T-helper 2 cell treated with Interferon-gamma antibody and Interleukin-4, amounts not matched to agents 5 μg/mL and 100 μg/mL, for 36 hours (primary cell): ENCODE results near the gene LMBRD1.
"Not testable (repeated sequence)": the region's sequence is repeated elsewhere in the genome, so short reads cannot be mapped to it uniquely, and the experiment has no call there.

Experiments used
- DNase-seq: peaks from one replicate; pipeline ENCODE4 v3.0.0; 2021; ENCODE audit warnings: low spot score
- H3K27ac Mint-ChIP-seq: one replicate; pipeline ENCODE4 v1.8.0; 2021; ENCODE audit warnings: mild to moderate bottlenecking, mixed read lengths
- H3K27me3 Mint-ChIP-seq: one replicate; pipeline ENCODE4 v1.8.0; 2021; ENCODE audit warnings: low read depth, mixed read lengths
- H3K36me3 Mint-ChIP-seq: one replicate; pipeline ENCODE4 v1.8.0; 2021; ENCODE audit warnings: low read depth, mixed read lengths
- H3K4me1 Mint-ChIP-seq: one replicate; pipeline ENCODE4 v1.8.0; 2021; ENCODE audit warnings: low read depth, mixed read lengths
- H3K4me3 Mint-ChIP-seq: one replicate; pipeline ENCODE4 v1.8.0; 2022; ENCODE audit warnings: mild to moderate bottlenecking, moderate library complexity, mixed read lengths
- H3K9me3 Mint-ChIP-seq: one replicate; pipeline ENCODE4 v1.8.0; 2021; ENCODE audit warnings: mixed read lengths

LMBRD1 gene

DNA sequence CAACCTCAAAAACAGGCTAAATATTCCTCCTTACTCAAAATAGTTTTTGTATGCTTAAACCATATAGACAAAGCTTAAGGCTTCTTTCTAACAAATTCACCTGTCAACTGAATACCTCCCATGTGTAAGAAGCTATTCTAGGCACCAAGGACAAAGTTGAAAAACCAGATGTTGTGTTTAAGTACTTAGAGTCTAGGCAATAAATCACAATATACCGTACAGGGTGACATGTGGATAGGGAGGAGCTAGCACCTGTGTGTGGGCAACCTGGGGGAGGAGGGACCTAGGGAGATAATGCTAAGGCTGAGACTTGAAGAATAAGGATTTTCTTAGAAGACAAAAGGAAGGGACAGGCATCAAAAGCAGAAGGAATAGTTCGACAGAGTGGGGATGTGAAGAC, 123.5 kb downstream of the LMBRD1 start:
- no peaks in the 10 kb centered on the region for H3K27me3 Mint-ChIP-seq
- no peak overlapping the region for H3K27ac Mint-ChIP-seq
- H3K4me1 Mint-ChIP-seq, result peaks cover 1% of the 10 kb centered on the region
- H3K9me3 Mint-ChIP-seq, result no peaks in the 10 kb centered on the region
- DNase-seq, result no peak
- H3K4me3 Mint-ChIP-seq, result no peak overlapping the region
- H3K36me3 Mint-ChIP-seq, result peaks cover 21% of the 10 kb centered on the region

DNA sequence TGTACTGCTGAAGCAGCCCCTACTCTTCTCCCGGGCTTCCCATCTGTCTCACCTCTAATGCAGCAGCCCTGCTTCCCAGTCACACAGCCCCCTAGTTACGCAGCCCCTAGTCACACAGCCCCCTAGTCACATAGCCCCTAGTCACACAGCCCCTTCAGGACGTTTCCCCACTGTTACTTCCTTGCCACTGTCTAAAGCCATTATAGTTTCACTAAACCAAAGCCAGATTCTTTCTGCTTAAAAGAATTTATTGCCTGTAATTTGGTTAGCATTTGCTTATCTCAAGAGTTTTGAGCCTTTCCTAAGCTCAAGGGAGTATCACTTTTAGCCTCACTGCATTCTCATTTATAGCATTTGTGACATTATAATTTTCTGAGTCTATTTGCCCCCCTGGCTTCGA, 127.9 kb downstream of the LMBRD1 start:
- Mint-ChIP-seq H3K27me3 (peaks cover 2% of the 10 kb centered on the region), H3K36me3 (peaks cover 11% of the 10 kb centered on the region)

DNA sequence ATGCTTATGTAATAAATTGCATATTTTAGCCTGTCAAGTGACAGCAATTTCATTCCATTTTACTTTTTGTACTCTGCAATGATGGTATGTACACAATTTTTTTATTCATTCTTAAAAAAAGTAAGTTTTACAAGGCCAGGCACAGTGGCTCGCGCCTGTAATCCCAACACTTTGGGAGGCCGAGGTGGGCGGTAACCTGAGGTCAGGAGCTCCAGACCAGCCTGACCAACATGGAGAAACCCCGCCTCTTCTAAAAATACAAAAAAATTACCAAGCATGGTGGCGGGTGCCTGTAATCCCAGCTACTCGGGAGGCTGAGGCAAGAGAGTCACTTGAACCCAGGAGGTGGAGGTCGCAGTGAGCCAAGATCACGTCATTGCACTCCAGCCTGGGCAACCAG, 130.0 kb downstream of the LMBRD1 start:
- not testable (repeated sequence) for H3K4me1 Mint-ChIP-seq, H3K27me3 Mint-ChIP-seq, H3K36me3 Mint-ChIP-seq, H3K27ac Mint-ChIP-seq, H3K9me3 Mint-ChIP-seq, H3K4me3 Mint-ChIP-seq, DNase-seq

More for the DNA sequence above, 127.9 kb downstream of the LMBRD1 start:
- no peaks in the 10 kb centered on the region for H3K9me3 Mint-ChIP-seq
- no peak overlapping the region for H3K4me3 Mint-ChIP-seq
- no peak overlapping the region for H3K27ac Mint-ChIP-seq
- DNase-seq, result no peak
- peaks cover 1% of the 10 kb centered on the region for H3K4me1 Mint-ChIP-seq

DNA sequence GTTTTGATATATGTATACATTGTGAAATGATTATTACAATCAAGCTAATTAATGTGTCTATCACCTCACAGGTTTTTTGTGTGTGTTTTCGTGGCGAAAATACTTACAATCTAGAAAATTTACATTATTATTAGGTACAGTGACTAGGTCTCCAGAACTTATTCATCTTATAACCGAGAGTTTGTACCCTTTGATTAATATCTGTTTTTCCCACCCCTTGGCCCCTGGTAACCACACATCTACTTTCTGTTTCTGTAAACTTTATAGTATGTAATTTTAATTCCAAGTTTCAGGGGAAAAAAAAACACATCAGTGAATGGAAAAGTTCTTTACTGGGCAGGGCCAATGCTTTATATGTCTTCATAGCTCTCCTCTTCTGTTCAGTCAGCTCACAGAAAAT, 131.4 kb downstream of the LMBRD1 start:
- H3K27me3 Mint-ChIP-seq, result peaks cover 5% of the 10 kb centered on the region
- no peak overlapping the region for H3K4me3 Mint-ChIP-seq
- no peaks in the 10 kb centered on the region for H3K9me3 Mint-ChIP-seq
- no peak for DNase-seq
- no peak overlapping the region for H3K27ac Mint-ChIP-seq
- H3K4me1 Mint-ChIP-seq, result peaks cover 1% of the 10 kb centered on the region
- H3K36me3 Mint-ChIP-seq, result no peaks in the 10 kb centered on the region

DNA sequence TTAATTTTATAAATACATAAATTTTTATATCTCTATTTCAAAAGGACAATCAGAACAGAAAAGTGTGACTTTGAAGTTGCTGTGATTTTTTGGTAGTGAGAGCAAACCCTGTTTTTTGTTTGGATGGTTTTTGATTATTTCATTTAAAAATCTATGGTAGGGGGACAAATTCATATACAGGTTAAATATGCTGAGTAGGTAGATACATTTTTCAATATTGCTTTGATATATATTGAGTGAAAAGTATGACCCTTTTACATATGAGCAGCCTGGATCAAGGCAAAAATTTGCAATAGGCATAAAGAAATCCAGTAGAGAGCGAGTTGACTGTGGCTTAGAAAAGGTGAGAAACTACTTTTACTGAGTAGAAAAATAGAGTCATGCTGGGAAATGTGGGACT, 132.3 kb downstream of the LMBRD1 start:
- Mint-ChIP-seq H3K4me3 (no peak overlapping the region), H3K4me1 (peaks cover 1% of the 10 kb centered on the region), H3K27ac (no peak overlapping the region), H3K9me3 (peaks cover 1% of the 10 kb centered on the region), H3K36me3 (no peaks in the 10 kb centered on the region), H3K27me3 (peaks cover 10% of the 10 kb centered on the region)
- no peak for DNase-seq

DNA sequence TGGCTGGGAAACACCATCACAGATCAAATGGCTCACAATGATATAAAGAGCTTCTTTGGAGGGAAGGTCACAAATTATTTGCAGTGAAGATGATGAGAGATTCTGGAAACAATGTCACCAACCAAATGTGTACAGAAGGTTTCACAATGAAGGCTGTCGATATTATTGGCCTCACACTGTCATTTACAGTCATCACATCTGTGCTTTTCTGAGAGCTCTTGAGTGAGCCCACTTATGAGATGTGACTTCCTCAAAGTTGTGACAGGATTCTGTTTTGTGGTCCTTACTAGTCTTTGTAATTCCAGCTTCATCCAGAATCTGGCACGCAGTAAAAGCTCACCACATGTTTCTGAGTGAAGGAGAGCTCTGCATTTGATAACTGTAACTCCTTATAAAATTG, 133.6 kb downstream of the LMBRD1 start:
- H3K27me3 Mint-ChIP-seq, result peaks cover 10% of the 10 kb centered on the region
- H3K9me3 Mint-ChIP-seq, result peaks cover 7% of the 10 kb centered on the region
- H3K36me3 Mint-ChIP-seq, result no peaks in the 10 kb centered on the region
- no peak overlapping the region for H3K27ac Mint-ChIP-seq
- no peaks in the 10 kb centered on the region for H3K4me1 Mint-ChIP-seq
- DNase-seq, result no peak
- no peak overlapping the region for H3K4me3 Mint-ChIP-seq

DNA sequence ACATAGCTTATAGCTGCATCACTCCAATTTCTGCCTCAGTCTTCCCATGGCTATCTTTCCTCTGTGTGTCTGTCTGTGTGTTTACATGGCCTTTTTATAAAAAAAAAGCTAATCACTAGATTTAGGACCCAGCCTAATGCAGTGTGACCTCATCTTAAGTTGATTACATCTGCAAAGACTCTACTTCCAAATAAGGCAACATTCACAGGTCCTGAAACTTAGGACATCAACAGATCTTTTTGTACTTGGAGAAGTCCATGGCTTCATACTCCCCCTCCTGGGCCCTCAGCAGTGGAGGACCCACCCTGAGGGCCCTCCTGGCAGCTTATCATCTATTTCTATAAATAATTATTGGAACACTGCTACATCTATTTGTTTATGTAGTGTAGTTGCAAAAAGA, 146.1 kb downstream of the LMBRD1 start:
- Mint-ChIP-seq H3K4me1 (no peaks in the 10 kb centered on the region), H3K27ac (no peak overlapping the region), H3K36me3 (no peaks in the 10 kb centered on the region), H3K27me3 (no peaks in the 10 kb centered on the region), H3K9me3 (no peaks in the 10 kb centered on the region), H3K4me3 (no peak overlapping the region)
- DNase-seq, result no peak

DNA sequence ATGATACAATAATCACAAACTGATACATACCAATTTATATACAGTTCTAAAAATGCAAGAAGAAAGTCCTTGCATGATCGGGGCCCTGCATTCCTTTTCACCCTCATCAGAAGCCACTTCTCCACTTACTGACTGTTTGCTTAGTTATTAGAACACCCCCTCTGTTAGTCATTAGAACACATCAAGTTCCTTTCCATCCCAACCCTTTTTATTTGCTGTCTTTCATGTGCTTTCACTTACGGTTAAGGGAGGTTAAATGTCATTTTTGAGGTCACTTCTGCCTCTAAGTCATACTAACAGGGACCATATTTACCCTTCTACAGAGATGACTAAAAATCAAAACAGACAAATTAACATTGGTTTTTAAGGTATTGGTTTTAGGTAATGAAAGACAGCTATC, 149.1 kb downstream of the LMBRD1 start:
- H3K36me3 Mint-ChIP-seq, result no peaks in the 10 kb centered on the region
- no peaks in the 10 kb centered on the region for H3K9me3 Mint-ChIP-seq
- H3K4me1 Mint-ChIP-seq, result no peaks in the 10 kb centered on the region
- no peak overlapping the region for H3K27ac Mint-ChIP-seq
- H3K4me3 Mint-ChIP-seq, result no peak overlapping the region
- H3K27me3 Mint-ChIP-seq, result no peaks in the 10 kb centered on the region
- no peak for DNase-seq

DNA sequence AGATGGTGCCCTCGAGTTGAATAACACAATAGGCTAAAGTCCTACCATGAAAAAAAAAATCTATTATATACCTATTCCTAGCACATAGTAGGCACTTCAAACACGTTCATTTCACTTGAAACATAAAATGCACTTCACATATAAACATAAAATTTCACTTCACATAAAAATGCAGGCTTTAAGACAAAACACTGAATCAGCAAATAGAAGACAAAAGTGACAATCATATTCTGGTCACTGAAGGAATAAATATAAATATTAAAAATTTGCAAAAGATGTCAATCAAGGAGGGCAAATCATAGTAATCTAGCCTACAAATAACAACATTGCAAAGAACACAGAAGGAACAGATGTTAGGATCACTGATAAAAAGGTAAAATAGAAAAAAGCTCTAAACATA, 153.1 kb downstream of the LMBRD1 start:
- Mint-ChIP-seq H3K27me3 (peaks cover 2% of the 10 kb centered on the region), H3K4me1 (no peaks in the 10 kb centered on the region), H3K36me3 (no peaks in the 10 kb centered on the region), H3K27ac (no peak overlapping the region), H3K4me3 (no peak overlapping the region), H3K9me3 (no peaks in the 10 kb centered on the region)
- DNase-seq, result no peak

DNA sequence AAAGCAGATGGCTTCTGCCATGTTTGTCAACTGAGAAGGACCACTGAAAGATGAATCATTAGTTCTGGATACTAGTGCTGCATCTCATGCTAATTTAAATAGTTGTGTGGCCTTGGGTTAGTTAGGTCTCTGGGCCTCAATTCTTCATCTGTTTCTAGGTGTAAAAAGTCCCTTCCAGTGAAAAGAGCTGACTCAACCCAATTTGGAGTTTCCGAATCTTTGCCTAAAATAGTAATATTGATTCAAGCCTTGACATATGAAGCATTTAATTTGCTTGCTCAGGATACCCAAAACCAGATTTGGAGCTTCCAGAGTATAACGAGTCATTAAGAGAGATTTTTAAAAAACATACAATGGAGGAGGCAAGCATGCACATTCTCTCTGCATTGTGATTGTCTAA, 163.9 kb downstream of the LMBRD1 start:
- DNase-seq, result no peak
- H3K27ac Mint-ChIP-seq, result no peak overlapping the region
- H3K27me3 Mint-ChIP-seq, result no peaks in the 10 kb centered on the region
- H3K4me1 Mint-ChIP-seq, result peaks cover 9% of the 10 kb centered on the region
- no peaks in the 10 kb centered on the region for H3K36me3 Mint-ChIP-seq
- H3K9me3 Mint-ChIP-seq, result no peaks in the 10 kb centered on the region
- no peak overlapping the region for H3K4me3 Mint-ChIP-seq

DNA sequence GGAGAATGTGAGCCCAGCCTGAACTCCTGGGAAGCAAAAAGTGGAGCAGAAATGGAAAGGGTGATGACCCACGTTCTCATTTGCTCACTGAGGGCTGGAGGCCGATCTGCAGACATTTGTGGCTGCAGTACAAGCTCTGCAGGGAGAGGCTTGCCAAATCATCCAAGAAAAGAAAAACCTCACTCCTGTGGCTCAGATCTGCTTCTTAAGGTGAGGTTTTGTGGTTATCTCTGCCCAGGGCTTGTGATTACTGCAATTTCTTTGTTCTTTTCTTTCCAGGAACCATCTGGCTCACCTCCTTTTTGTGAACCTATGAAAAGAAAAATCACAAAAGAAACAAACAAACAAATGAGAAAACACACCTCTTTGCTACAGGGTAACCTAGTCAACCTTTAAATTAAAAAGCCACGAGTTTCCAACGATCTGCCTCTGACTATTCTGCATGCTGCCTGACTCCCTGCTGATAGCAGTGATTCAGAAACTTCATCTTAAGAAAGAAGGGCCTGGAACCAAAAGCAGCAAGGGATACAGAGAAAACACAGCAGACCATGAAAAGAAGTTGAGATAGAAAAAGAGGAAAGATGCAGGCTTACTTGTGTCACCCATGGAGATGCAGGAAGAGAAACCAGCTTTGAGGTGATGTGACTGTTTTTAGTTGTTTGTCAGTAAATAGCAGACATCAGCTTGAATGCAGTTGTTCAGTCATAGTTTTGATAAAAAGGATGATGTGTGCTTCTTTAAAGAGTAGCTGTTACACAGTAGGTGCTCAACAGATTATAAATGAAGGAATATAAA, 165.1 kb downstream of the LMBRD1 start:
- Mint-ChIP-seq H3K27ac (no peak overlapping the region), H3K4me3 (no peak overlapping the region), H3K36me3 (no peaks in the 10 kb centered on the region), H3K27me3 (no peaks in the 10 kb centered on the region), H3K4me1 (peaks cover 9% of the 10 kb centered on the region), H3K9me3 (no peaks in the 10 kb centered on the region)
- no peak for DNase-seq

DNA sequence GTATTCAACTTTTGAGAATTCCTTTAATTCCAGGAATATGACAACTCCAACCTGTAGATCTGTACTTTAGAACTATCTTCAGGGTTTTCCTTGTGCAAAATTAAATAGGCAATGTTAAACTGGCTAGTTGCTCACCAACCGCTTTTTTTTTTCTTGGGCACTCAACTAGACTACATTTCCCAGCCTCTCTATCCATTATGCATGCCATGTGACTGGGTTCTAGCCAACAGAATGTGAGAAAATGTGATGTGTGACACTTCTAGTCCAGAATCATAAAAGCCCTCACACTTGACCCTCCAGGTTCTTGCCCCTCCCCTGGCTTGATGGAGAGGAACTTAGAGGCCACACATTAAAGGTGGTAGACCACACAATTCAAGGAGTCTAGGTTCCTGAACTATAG, 166.0 kb downstream of the LMBRD1 start:
- no peaks in the 10 kb centered on the region for H3K36me3 Mint-ChIP-seq
- no peak overlapping the region for H3K4me3 Mint-ChIP-seq
- H3K27ac Mint-ChIP-seq, result no peak overlapping the region
- no peak for DNase-seq
- H3K27me3 Mint-ChIP-seq, result no peaks in the 10 kb centered on the region
- no peaks in the 10 kb centered on the region for H3K9me3 Mint-ChIP-seq
- H3K4me1 Mint-ChIP-seq, result peaks cover 9% of the 10 kb centered on the region

DNA sequence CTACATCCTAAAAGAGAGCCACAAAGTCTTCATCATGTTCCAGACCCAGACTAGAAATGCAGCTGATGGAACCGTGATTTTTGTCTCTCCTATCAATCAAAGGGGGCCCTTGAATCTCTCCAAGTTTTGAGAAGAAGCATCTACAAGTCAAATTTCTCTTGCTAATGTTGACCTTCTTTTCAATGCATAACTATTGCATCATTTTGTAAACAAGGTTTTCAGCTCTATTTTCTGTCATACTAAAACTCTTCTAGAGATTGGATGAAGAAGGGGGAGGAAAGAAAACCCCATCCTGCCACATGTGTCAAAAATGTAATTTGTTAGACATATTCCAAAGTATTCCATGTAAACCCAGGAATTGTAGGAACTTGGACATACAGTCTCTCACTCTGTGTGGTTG, 169.2 kb downstream of the LMBRD1 start:
- Mint-ChIP-seq H3K4me3 (no peak overlapping the region), H3K36me3 (no peaks in the 10 kb centered on the region), H3K27ac (no peak overlapping the region), H3K27me3 (no peaks in the 10 kb centered on the region), H3K9me3 (no peaks in the 10 kb centered on the region), H3K4me1 (peaks cover 9% of the 10 kb centered on the region)
- DNase-seq, result no peak

DNA sequence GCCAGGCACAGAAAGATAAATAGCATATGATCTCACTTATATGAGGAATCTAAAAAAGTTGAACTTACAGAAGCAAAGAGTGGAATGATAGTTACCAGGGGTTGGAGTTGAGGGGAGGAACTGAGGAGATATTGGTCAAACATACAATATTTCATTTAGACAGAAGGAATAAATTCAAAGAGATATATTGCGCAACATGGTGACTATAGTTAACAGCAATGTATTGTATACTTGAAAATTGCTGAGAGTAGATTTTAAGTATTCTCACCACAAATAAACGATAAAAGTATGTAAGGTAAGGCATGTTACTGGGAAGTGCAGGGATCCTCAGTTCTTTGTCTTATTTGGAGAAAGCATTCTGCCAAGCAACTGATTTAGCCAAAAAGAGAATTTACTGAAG, 171.9 kb downstream of the LMBRD1 start:
- no peak for DNase-seq
- no peaks in the 10 kb centered on the region for H3K27me3 Mint-ChIP-seq
- H3K4me1 Mint-ChIP-seq, result no peaks in the 10 kb centered on the region
- H3K36me3 Mint-ChIP-seq, result no peaks in the 10 kb centered on the region
- no peak overlapping the region for H3K27ac Mint-ChIP-seq
- H3K4me3 Mint-ChIP-seq, result no peak overlapping the region
- H3K9me3 Mint-ChIP-seq, result no peaks in the 10 kb centered on the region
